K562 (cell line): ENCODE results near the gene NTM.

Experiments
- AFF1 ChIP-seq, 2 experiments: fragments of 450-650 bp; IDR thresholded peaks; 2 replicates each; pipeline ENCODE4 v1.6.1; 2018; ENCODE audit warnings: mild to moderate bottlenecking in 2 of 2, low read depth in 1 of 2; ENCODE audit not compliant: partially characterized antibody in 2 of 2
- CBFB ChIP-seq: sonication (generic); formaldehyde crosslinking; IDR thresholded peaks from 2 replicates; pipeline ENCODE4 v1.4.0; 2020; ENCODE audit warnings: mild to moderate bottlenecking, missing genetic modification reagents
- CBX3 ChIP-seq, 2 experiments: IDR thresholded peaks; 1 replicate in 1 of 2; 2 replicates in 1 of 2; pipeline ENCODE4 v1.6.1; 2012; ENCODE audit warnings: inconsistent platforms in 2 of 2, low read length in 2 of 2, borderline replicate concordance in 1 of 2, control low read depth in 1 of 2
- CTCF ChIP-seq, 3 experiments: IDR thresholded peaks in 2 of 3; conservative IDR thresholded peaks in 1 of 3; 2 replicates each; pipeline ENCODE4 v1.5.1; 2011 to 2012; ENCODE audit warnings: low read length in 3 of 3, mild to moderate bottlenecking in 3 of 3, control low read depth in 2 of 3, improper control_type of control experiment in 1 of 3, inconsistent platforms in 1 of 3, low read depth in 1 of 3, mixed read lengths in 1 of 3, moderate library complexity in 1 of 3; ENCODE audit not compliant: insufficient read depth in 2 of 3
- GABPA ChIP-seq: fragments of 200-800 bp; sonication (Bioruptor generic); conservative IDR thresholded peaks from 2 replicates; pipeline ENCODE4 v1.6.1; 2016; ENCODE audit warnings: low read depth, missing genetic modification characterization, missing compliant biosample characterization
- HDAC2 ChIP-seq: fragments of 450-650 bp; IDR thresholded peaks from 2 replicates; pipeline ENCODE4 v1.6.1; 2016; ENCODE audit warnings: mild to moderate bottlenecking
- HNRNPUL1 ChIP-seq: fragments of 200-400 bp; formaldehyde crosslinking; IDR thresholded peaks from 2 replicates; pipeline ENCODE4 v1.6.1; 2017; ENCODE audit warnings: low read length
- JUNB ChIP-seq: fragments of 450-650 bp; formaldehyde crosslinking; conservative IDR thresholded peaks from 2 replicates; pipeline ENCODE4 v1.4.0; 2020; ENCODE audit warnings: mild to moderate bottlenecking
- JUND ChIP-seq, 2 experiments: IDR thresholded peaks; 2 replicates in 1 of 2; 3 replicates in 1 of 2; pipeline ENCODE4 v1.6.1; 2011; ENCODE audit warnings: borderline replicate concordance in 2 of 2, low read depth in 2 of 2, low read length in 2 of 2, improper control_type of control experiment in 1 of 2, missing biosample characterization in 1 of 2, missing genetic modification characterization in 1 of 2, missing genetic modification reagents in 1 of 2
- POLR2AphosphoS5 ChIP-seq: IDR thresholded peaks from 2 replicates; pipeline ENCODE4 v1.6.1; 2011; ENCODE audit warnings: mild to moderate bottlenecking, low read depth, low read length, moderate library complexity; ENCODE audit not compliant: control insufficient read depth, insufficient read depth

GRCh38 chr11:131667566-131667965 is 297.2 kb downstream of the NTM start:
- TF ChIP-seq CBFB, result no peak
- TF ChIP-seq GABPA (tag), result no peak
- no peak for TF ChIP-seq JUNB (CRISPR knock-in tag)
- TF ChIP-seq HDAC2, result no peak
- no peak for TF ChIP-seq POLR2AphosphoS5
- no peak for TF ChIP-seq CBX3 (IDR thresholded peaks at IDR 0.05; ENCODE audit: borderline replicate concordance in 1 of 2, low read length in 2 of 2)
- TF ChIP-seq JUND (IDR thresholded peaks at IDR 0.05; ENCODE audit: borderline replicate concordance, low read depth, low read length), result no peak
- TF ChIP-seq JUND (tag; IDR thresholded peaks at IDR 0.05; ENCODE audit: borderline replicate concordance, low read depth, low read length), result no peak
- TF ChIP-seq HNRNPUL1, result no peak
- no peak for TF ChIP-seq CTCF (IDR thresholded peaks at IDR 0.05 in 2 of 3, conservative IDR thresholded peaks at IDR 0.05 in 1 of 3; ENCODE audit: insufficient read depth in 2 of 3, low read depth in 1 of 3, low read length in 3 of 3)
- TF ChIP-seq AFF1 (IDR thresholded peaks at IDR 0.05; ENCODE audit: low read depth in 1 of 2, partially characterized antibody in 2 of 2), result no peak
